Cardiac fibroblast (primary cell): ENCODE measurements around the gene TMED6.
"Not testable (repeated sequence)": the region's sequence is repeated elsewhere in the genome, so short reads cannot be mapped to it uniquely, and the experiment has no call there.

Experiments used
- DNase-seq, 2 donors: peaks; one replicate each; pipeline versions ENCODE4 v3.0.0 to v3.0.0-alpha.2; 2010; ENCODE audit warnings: low read depth in 2 of 2
- H3K4me3 ChIP-seq, 2 donors: replicated peaks in 1 of 2; 1 replicate in 1 of 2; 2 replicates in 1 of 2; pipeline ENCODE4 v1.5.1; 2011; ENCODE audit warnings: low read depth in 2 of 2, low read length in 2 of 2, mild to moderate bottlenecking in 2 of 2, moderate library complexity in 1 of 2
- TF ChIP-seq, protein P1 (sequence below): IDR thresholded peaks from one replicate; pipeline ENCODE4 v1.5.1; 2011; ENCODE audit warnings: low read depth, mild to moderate bottlenecking, low read length, inconsistent platforms

Gene TMED6

GRCh38 chr16:69306031-69306430 lies 45.6 kb downstream of the TMED6 start:
- no peak overlapping the region for H3K4me3 ChIP-seq
- DNase-seq: no peak
- TF ChIP-seq, protein P1, sequence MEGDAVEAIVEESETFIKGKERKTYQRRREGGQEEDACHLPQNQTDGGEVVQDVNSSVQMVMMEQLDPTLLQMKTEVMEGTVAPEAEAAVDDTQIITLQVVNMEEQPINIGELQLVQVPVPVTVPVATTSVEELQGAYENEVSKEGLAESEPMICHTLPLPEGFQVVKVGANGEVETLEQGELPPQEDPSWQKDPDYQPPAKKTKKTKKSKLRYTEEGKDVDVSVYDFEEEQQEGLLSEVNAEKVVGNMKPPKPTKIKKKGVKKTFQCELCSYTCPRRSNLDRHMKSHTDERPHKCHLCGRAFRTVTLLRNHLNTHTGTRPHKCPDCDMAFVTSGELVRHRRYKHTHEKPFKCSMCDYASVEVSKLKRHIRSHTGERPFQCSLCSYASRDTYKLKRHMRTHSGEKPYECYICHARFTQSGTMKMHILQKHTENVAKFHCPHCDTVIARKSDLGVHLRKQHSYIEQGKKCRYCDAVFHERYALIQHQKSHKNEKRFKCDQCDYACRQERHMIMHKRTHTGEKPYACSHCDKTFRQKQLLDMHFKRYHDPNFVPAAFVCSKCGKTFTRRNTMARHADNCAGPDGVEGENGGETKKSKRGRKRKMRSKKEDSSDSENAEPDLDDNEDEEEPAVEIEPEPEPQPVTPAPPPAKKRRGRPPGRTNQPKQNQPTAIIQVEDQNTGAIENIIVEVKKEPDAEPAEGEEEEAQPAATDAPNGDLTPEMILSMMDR: no peak

DNA sequence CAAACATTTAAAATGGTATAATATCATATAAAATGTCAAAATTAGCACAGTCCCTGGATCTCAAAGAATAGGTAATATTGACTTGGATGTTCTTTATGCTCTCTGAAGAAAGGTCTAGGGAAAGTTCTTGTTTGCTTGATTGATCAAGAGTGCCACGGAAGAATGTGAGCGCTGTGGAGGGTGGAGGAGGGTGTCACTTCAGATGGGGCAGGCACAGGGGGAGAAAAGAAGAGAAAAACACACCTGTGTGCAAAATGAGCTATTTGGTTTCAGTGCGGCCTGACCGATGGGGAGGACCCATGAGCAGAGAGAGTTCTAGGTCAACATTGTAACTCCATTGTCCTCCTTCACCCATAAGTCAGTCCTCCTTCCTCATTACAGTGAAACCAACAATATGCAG lies 49.3 kb downstream of the TMED6 start:
- TF ChIP-seq, protein P1: no peak
- DNase-seq: no peak
- H3K4me3 ChIP-seq: no peak overlapping the region

DNA sequence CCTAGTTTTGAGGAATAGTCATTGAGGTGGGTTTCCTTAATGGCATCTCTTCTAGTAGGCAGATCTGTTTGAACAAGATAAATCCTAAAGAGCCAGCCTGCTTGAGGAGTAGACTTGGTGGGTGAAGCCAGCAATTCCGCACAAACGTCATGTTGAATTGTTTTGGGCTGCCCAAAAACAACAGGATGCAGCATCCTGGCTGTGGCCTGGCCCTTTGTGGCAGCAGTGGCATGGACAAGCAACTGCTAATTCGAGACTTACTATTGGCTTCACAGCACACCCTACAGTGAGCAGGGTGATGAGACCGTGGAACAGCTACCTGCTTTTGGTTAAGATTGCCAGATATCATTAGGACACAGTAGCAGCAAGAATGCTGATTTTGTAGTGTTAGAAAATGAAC lies 49.7 kb downstream of the TMED6 start:
- no peak overlapping the region for H3K4me3 ChIP-seq
- TF ChIP-seq, protein P1: no peak
- no peak for DNase-seq

- H3K4me3 ChIP-seq: no peak overlapping the region
- TF ChIP-seq, protein P1: no peak
- no peak for DNase-seq
These were observed 50.4 kb downstream of the TMED6 start for GRCh38 chr16:69301187-69301586.

DNA sequence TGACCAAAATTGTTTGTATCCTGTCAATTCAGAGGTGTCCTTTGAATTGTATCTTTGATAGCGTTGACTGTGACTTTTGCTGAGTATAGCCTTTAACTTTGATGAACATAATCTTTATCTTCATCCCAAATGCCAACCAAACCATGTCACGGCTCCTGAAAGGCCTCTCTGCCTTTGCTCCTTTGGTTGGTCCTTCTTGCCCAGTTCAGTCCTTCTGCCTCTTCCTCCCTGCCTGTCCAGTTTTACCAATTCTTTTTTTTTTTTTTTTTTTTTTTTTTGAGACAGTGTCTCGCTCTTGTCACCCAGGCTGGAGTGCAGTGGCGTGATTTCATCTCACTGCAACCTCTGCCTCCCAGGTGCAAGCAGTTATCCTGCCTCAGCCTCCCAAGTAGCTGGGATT lies 53.3 kb downstream of the TMED6 start:
- TF ChIP-seq, protein P1: no peak
- DNase-seq: no peak
- H3K4me3 ChIP-seq: no peak overlapping the region

DNA sequence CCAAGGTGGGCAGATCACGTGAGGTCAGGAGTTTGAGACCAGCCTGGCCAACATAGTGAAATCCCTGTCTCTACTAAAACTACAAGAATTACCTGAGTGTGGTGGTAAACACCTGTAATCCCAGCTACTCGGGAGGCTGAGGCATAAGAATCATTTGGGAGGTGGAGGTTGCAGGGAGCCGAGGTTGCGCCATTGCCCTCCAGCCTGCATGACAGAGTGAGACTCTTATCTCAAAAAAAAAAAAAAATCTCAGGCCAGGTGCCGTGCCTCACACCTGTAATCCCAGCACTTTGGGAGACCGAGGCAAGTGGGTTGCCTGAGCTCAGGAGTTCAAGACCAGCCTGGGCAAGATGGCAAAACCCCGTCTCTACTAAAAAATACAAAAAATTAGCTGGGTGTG lies 54.8 kb downstream of the TMED6 start:
- not testable (repeated sequence) for DNase-seq

DNA sequence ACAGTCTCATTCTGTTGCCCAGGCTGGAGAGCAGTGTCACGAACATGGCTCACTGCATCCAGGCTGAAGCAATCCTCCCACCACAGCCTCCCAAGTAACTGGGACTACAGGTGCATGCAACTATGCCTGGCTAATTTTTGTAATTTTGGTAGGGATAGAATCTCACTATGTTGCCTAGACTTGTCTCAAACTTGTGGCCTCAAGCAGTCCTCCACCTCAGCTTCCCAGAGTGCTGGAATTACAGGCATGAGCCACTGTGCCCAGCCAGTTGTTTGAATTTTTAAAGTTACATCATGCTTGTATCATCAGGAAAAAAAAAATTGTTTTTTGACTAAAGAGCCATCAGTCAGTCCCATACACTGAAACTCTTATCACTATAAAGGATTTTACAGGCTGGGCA lies 57.5 kb downstream of the TMED6 start:
- no peak for DNase-seq
- TF ChIP-seq, protein P1: no peak
- no peak overlapping the region for H3K4me3 ChIP-seq

More for the DNA sequence above, 54.8 kb downstream of the TMED6 start:
- not testable (repeated sequence) for H3K4me3 ChIP-seq
